ENCODE measurements around the gene PPP2R2C. TPM values are rescaled to one million over a fixed set of nuclear protein-coding genes. Genes with fewer than 3 reads are reported as not detected.

The PPP2R2C gene
- total and polyA plus RNA-seq, 9 of the 15 experiments (the other 6 are each of a cell fraction or from before 2014, with no cell fraction given): 0.04 to 0.06 TPM; not detected in 7

DNA sequence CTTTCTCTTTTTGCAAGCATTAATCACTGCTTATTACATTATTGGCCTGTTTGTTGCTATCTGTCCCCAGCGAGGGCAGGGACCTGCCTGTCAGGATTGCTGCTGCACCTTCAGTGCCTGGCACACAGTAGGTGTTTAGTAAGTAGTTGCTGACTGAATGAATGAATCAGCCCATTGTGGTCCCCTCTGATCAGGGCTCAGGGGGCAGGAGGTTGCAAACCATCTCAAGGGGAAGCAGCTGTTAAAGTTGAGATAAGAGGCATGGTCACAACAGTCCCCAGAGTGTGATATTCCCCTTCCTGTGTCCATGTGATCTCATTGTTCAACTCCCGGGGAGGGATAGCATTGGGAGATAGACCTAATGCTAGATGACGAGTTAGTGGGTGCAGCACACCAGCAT is 117.4 kb downstream of the PPP2R2C start:
- Histone ChIP-seq H4K20me1 (replicated peaks; ENCODE audit: control insufficient read depth, insufficient read depth, low read length) (no peaks in the 10 kb centered on the region), H3K27ac (ENCODE audit: extremely low read depth, low read depth, low read length) (no peak overlapping the region), H3K9ac (ENCODE audit: insufficient read depth in 1 of 2, low read depth in 2 of 2, low read length in 2 of 2) (no peak overlapping the region), H3K9me1 (ENCODE audit: control insufficient read depth, insufficient read depth, low read length) (no peaks in the 10 kb centered on the region), H3K79me2 (ENCODE audit: control insufficient read depth, insufficient read depth, low read length) (no peaks in the 10 kb centered on the region), H2AFZ (ENCODE audit: low read depth, low read length) (no peak overlapping the region), H3K4me3 (no peak overlapping the region), H3K36me3 (ENCODE audit: control insufficient read depth, insufficient read depth, low read length) (no peaks in the 10 kb centered on the region), H3K27me3 (ENCODE audit: control insufficient read depth in 2 of 2, insufficient read depth in 2 of 2, low read length in 2 of 2) (peaks cover 0 to 23% of the 10 kb centered on the region in 2 experiments; a peak in 3 of 5 replicates), H3K9me3 (replicated peaks; ENCODE audit: control insufficient read depth, insufficient read depth, low read depth, low read length) (no peaks in the 10 kb centered on the region), H3K4me1 (replicated peaks in 1 of 2; ENCODE audit: control insufficient read depth in 2 of 2, insufficient read depth in 2 of 2, low read length in 2 of 2) (no peaks in the 10 kb centered on the region; a peak in 1 of 5 replicates), H3K4me2 (ENCODE audit: insufficient read depth, low read length) (no peak overlapping the region)
- ATAC-seq (peak; percentile 70), DNase-seq (ENCODE audit: extremely low read depth in 1 of 4, low spot score in 3 of 4) (peak; percentile 36 to 47 (median 39)), FAIRE-seq (peak; percentile 75)
- intact Hi-C loops (cut with micrococcal nuclease): no loop called here
- in situ Hi-C loops (cut with MboI): no loop called here
- CTCF ChIA-PET (ENCODE audit: low intra/inter-chr PET ratio): no interaction called here
- WGBS (ENCODE audit: insufficient coverage, low coverage, missing lambda C conversion rate): 4% methylated on average over 2 of the region's 3 CpGs
- POLR2A ChIA-PET: no interaction called here
- no TSS peak for BruUV-seq (replicated peaks)
- peak; percentile 73 for TF ChIP-seq TAL1 (IDR thresholded peaks at IDR 0.05)
- TF ChIP-seq TRIM24 (IDR thresholded peaks at IDR 0.05): 0 out of 4 replicates have a peak, but pooled peaks have one; percentile 12 to 22
- TF ChIP-seq ZKSCAN1 (IDR thresholded peaks at IDR 0.05; ENCODE audit: low read depth, low read length): peak; percentile 96
- TF ChIP-seq, protein P1, sequence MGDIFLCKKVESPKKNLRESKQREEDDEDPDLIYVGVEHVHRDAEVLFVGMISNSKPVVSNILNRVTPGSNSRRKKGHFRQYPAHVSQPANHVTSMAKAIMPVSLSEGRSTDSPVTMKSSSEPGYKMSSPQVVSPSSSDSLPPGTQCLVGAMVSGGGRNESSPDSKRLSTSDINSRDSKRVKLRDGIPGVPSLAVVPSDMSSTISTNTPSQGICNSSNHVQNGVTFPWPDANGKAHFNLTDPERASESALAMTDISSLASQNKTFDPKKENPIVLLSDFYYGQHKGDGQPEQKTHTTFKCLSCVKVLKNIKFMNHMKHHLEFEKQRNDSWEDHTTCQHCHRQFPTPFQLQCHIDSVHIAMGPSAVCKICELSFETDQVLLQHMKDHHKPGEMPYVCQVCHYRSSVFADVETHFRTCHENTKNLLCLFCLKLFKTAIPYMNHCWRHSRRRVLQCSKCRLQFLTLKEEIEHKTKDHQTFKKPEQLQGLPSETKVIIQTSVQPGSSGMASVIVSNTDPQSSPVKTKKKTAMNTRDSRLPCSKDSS (IDR thresholded peaks at IDR 0.05; ENCODE audit: low read depth, partially characterized antibody): no peak
- TF ChIP-seq TCF3 (CRISPR knock-in tag; IDR thresholded peaks at IDR 0.05): peak; percentile 75
- TF ChIP-seq ETV6 (IDR thresholded peaks at IDR 0.05; ENCODE audit: borderline replicate concordance in 1 of 2, low read depth in 2 of 2, low read length in 1 of 2): no peak
- no peak for TF ChIP-seq ETV6 (CRISPR knock-in tag; IDR thresholded peaks at IDR 0.05; ENCODE audit: borderline replicate concordance)
- TF ChIP-seq ZZZ3 (IDR thresholded peaks at IDR 0.05): no peak
- 0 out of 2 replicates have a peak, but pooled peaks have one; percentile 26 for TF ChIP-seq BCOR (IDR thresholded peaks at IDR 0.05)
- TF ChIP-seq FOSL1 (tag; conservative IDR thresholded peaks at IDR 0.05): peak; percentile 52
- TF ChIP-seq SNAPC5 (CRISPR knock-in tag; IDR thresholded peaks at IDR 0.05): no peak
- TF ChIP-seq CBFA2T3 (IDR thresholded peaks at IDR 0.05): peak; percentile 84
- TF ChIP-seq TFAP4 (CRISPR knock-in tag; IDR thresholded peaks at IDR 0.05; ENCODE audit: borderline replicate concordance): peak; percentile 54; the same call in 1 of the 2 replicates
- TF ChIP-seq ARID1B (IDR thresholded peaks at IDR 0.05): peak; percentile 72
- peak; percentile 53 for TF ChIP-seq TEAD4 (IDR thresholded peaks at IDR 0.05; ENCODE audit: low read length)
- no peak for TF ChIP-seq TEAD4 (CRISPR knock-in tag; IDR thresholded peaks at IDR 0.05; ENCODE audit: borderline replicate concordance)
- TF ChIP-seq CBFA2T2 (conservative IDR thresholded peaks at IDR 0.05): peak; percentile 75
